Esophagus squamous epithelium (tissue), 5 donors: ENCODE results near the gene DOC2A. TPM values are rescaled to one million over a fixed set of nuclear protein-coding genes. Genes with fewer than 3 reads are reported as not detected.

Experiments used
- DNase-seq: peaks from one replicate; lab custom pipeline; 2025; lab: John Stamatoyannopoulos, UW
- H3K27ac ChIP-seq, 4 donors: fragments of 200-600 bp; sonication (generic); one replicate each; pipeline ENCODE4 v1.5.1; 2016 to 2019; ENCODE audit warnings: mild to moderate bottlenecking in 1 of 4
- H3K27me3 ChIP-seq, 4 donors: fragments of 200-600 bp; sonication (generic); 1 replicate in 3 of 4; 2 replicates in 1 of 4; pipeline versions ENCODE4 v1.5.1 to v1.6.0; 2017 to 2021; ENCODE audit warnings: antibody characterized with exemption in 1 of 4
- H3K36me3 ChIP-seq, 3 donors: fragments of 200-600 bp; sonication (generic); one replicate each; pipeline ENCODE4 v1.5.1; 2016 to 2019
- H3K4me1 ChIP-seq, 3 donors: fragments of 200-600 bp; sonication (generic); one replicate each; pipeline ENCODE4 v1.5.1; 2017 to 2019
- H3K4me3 ChIP-seq, 4 donors: fragments of 200-600 bp; sonication (generic); 1 replicate in 3 of 4; 2 replicates in 1 of 4; pipeline ENCODE4 v1.5.1; 2016 to 2019; ENCODE audit warnings: mild to moderate bottlenecking in 2 of 4, moderate library complexity in 1 of 4
- H3K9me3 ChIP-seq, 3 donors: fragments of 200-600 bp; sonication (generic); one replicate each; pipeline ENCODE4 v1.5.1; 2016 to 2019
- CTCF ChIP-seq, 6 experiments: fragments of 450-650 bp in 4 of 6; fragments of 200-600 bp in 2 of 6; sonication (generic) in 2 of 6; IDR thresholded peaks; one replicate each; pipeline ENCODE4 v1.5.1; 2016 to 2019; ENCODE audit warnings: antibody characterized with exemption in 6 of 6, mild to moderate bottlenecking in 4 of 6, moderate library complexity in 4 of 6
- POLR2A ChIP-seq, 4 donors: fragments of 450-650 bp; IDR thresholded peaks; one replicate each; pipeline ENCODE4 v1.6.1; 2017; ENCODE audit warnings: antibody characterized with exemption in 4 of 4, mild to moderate bottlenecking in 4 of 4, moderate library complexity in 3 of 4
- WGBS, 2 donors: methylation state at CpG; one replicate each; pipeline ENCODE4 v1.1.5; 2018; 5-methylcytosine and 5-hydroxymethylcytosine counted together
- intact Hi-C: fragments of 100-400 bp; cut with DNase I; formaldehyde crosslinking; loops from one replicate; pipeline ENCODE4 v1.15.0; 2022
- total RNA-seq, 4 donors: library from RNA; depleted of rRNA; stranded (reverse); fragments of >200 nt; gene quantifications; one replicate each; pipeline ENCODE4 v1.1.0, GENCODE V29; 2016
- donor health status: DM: yes; HTN: yes; CAD: no.

The DOC2A gene
- total RNA-seq, 4 donors from 2014 or later: 0.50 to 0.76 TPM; not detected in 2

DNA sequence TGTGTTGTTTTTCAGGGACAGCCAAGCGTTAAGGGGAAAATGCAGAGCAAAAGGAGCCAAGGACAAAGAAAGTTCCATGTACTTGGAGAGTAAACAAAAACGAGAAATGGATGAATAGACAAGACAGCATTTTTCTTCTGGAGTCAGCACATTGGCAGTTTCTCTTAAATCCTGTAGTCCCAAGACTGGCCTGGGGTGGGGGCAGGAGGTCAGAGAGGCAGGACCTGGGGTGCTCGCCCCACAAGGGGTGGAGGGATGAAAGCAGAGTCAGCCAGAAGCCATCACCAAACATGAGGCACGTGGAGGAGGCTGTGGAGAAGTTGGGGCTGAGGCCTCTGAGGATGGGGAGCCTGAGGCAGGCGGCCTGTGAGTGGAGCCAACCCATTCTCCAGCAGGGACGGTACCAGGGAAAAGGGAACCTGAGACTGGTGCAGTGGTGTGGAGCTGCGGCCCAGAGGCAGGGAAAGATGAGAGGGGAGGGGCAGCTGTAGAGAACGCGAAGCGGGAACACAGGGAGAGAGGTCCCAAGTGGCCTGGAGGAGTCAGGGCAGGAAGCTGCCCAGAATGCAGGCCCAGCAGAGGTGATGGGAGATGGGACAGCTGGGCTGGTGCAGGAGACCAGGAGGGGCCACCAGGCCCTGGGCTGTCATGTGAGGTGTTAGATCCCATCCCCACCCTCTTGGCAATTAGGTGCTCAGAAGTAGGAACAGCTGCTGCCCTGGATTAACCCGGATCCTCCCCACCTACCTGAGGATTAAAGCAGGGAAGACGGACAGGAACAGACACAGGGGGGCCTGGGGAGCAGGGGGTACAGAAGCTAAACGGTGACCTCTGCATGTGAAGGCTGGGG is 17.0 kb upstream of the DOC2A start:
- no peak for DNase-seq
- no peak overlapping the region for H3K4me3 ChIP-seq
- no peak overlapping the region for H3K27ac ChIP-seq
- H3K27me3 ChIP-seq: peaks cover 0 to 90% (median 17%) of the 10 kb centered on the region in 4 donors
- H3K9me3 ChIP-seq: no peaks in the 10 kb centered on the region
- intact Hi-C loops: loop anchor here (5.0 kb wide), 1 partner anchor 331 kb away; no protein-coding TSS in a partner anchor
- H3K4me1 ChIP-seq: peaks cover 6 to 14% (median 11%) of the 10 kb centered on the region in 3 donors
- no peaks in the 10 kb centered on the region for H3K36me3 ChIP-seq
- no peak for TF ChIP-seq POLR2A (IDR thresholded peaks at IDR 0.05)
- TF ChIP-seq CTCF (IDR thresholded peaks at IDR 0.05): no peak
- WGBS, 2 donors: 36 to 37% methylated on average over 12 to 13 of the region's 13 CpGs

GRCh38 chr16:30026449-30026848 is 15.6 kb upstream of the DOC2A start:
- no peak for DNase-seq
- H3K36me3 ChIP-seq: no peaks in the 10 kb centered on the region
- no peaks in the 10 kb centered on the region for H3K9me3 ChIP-seq
- WGBS, 2 donors: 64 to 80% methylated on average over 1 to 2 of the region's 18 CpGs
- H3K27me3 ChIP-seq: peaks cover 0 to 77% (median 9%) of the 10 kb centered on the region in 4 donors
- peaks cover 9 to 14% (median 10%) of the 10 kb centered on the region in 3 donors for H3K4me1 ChIP-seq
- H3K4me3 ChIP-seq: no peak overlapping the region
- TF ChIP-seq POLR2A (IDR thresholded peaks at IDR 0.05) (no peak), CTCF (IDR thresholded peaks at IDR 0.05) (no peak)
- intact Hi-C loops: loop anchor here (5.0 kb wide), 1 partner anchor 329 kb away; no protein-coding TSS in a partner anchor
- no peak overlapping the region for H3K27ac ChIP-seq

DNA sequence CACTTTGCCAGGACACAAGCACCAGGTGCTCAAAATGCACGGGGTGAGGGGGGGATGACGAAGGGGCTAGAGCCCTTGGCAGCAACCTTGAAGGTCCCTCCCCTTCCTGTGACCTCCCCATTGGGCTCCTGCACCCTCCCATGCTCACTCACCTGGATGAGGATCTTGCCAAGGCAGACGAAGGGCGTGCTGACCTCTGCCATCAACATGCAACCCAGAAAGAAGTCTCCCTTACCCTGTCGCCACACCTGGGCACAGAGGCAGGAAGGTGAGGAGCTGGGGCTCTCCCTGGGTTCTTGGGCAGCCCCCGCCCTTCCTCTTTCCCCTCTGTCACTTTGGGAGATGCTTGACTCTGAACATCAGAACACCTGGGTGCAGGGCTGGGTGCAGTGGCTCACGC is 14.7 kb upstream of the DOC2A start:
- H3K36me3 ChIP-seq: no peaks in the 10 kb centered on the region
- DNase-seq: no peak
- H3K4me1 ChIP-seq: peaks cover 2 to 14% (median 9%) of the 10 kb centered on the region in 3 donors
- H3K27ac ChIP-seq: no peak overlapping the region
- 45% methylated on average over 2 of the region's 7 CpGs; no CpG with 5 or more reads in 1 of the 2 donors for WGBS, 2 donors
- H3K4me3 ChIP-seq: no peak overlapping the region
- intact Hi-C loops: loop anchor here (5.0 kb wide), 1 partner anchor 328 kb away; no protein-coding TSS in a partner anchor
- H3K27me3 ChIP-seq: peaks cover 0 to 68% (median 5%) of the 10 kb centered on the region in 4 donors
- no peak for TF ChIP-seq POLR2A (IDR thresholded peaks at IDR 0.05)
- no peak for TF ChIP-seq CTCF (IDR thresholded peaks at IDR 0.05)
- H3K9me3 ChIP-seq: no peaks in the 10 kb centered on the region

GRCh38 chr16:30025156-30025555 is 14.3 kb upstream of the DOC2A start:
- Histone ChIP-seq H3K27me3 (peaks cover 0 to 64% (median 1%) of the 10 kb centered on the region in 4 donors), H3K27ac (no peak overlapping the region), H3K4me3 (no peak overlapping the region), H3K36me3 (no peaks in the 10 kb centered on the region), H3K4me1 (peaks cover 0 to 15% (median 9%) of the 10 kb centered on the region in 3 donors), H3K9me3 (no peaks in the 10 kb centered on the region)
- DNase-seq: no peak
- intact Hi-C loops: loop anchor here (5.0 kb wide), 1 partner anchor 328 kb away; no protein-coding TSS in a partner anchor
- TF ChIP-seq CTCF (IDR thresholded peaks at IDR 0.05) (no peak), POLR2A (IDR thresholded peaks at IDR 0.05) (no peak)
- WGBS, 2 donors: 41 to 43% methylated on average over 3 to 9 of the region's 20 CpGs

- H3K27me3 ChIP-seq: peaks cover 0 to 57% (median 0%) of the 10 kb centered on the region in 4 donors
- no peaks in the 10 kb centered on the region for H3K36me3 ChIP-seq
- no peaks in the 10 kb centered on the region for H3K9me3 ChIP-seq
- no peak overlapping the region for H3K4me3 ChIP-seq
- TF ChIP-seq CTCF (IDR thresholded peaks at IDR 0.05) (no peak), POLR2A (IDR thresholded peaks at IDR 0.05) (no peak)
- no peak for DNase-seq
- WGBS, 2 donors: 60 to 67% methylated on average over 1 to 12 of the region's 16 CpGs
- H3K4me1 ChIP-seq: peaks cover 0 to 15% (median 9%) of the 10 kb centered on the region in 3 donors
- H3K27ac ChIP-seq: no peak overlapping the region
- intact Hi-C loops: no loop called here
Observed at GRCh38 chr16:30024451-30024850, 13.6 kb upstream of the DOC2A start.
